ENCODE data around the gene TDRD12.

TDRD12 gene

GRCh38 chr19:32808236-32808635 lies 88.7 kb downstream of the TDRD12 start:
- no peak for DNase-seq (ENCODE audit: low read depth in 3 of 3)

- DNase-seq (ENCODE audit: low read depth in 3 of 3): no peak
Observed at GRCh38 chr19:32809254-32809653, 89.7 kb downstream of the TDRD12 start.

- no peak for DNase-seq (ENCODE audit: low read depth in 3 of 3)
Observed at GRCh38 chr19:32809754-32810153, 90.2 kb downstream of the TDRD12 start.

GRCh38 chr19:32810452-32810851 lies 90.9 kb downstream of the TDRD12 start:
- DNase-seq (ENCODE audit: low read depth in 3 of 3): no peak

- no peak for DNase-seq (ENCODE audit: low read depth in 3 of 3)
Observed at GRCh38 chr19:32811151-32811550, 91.6 kb downstream of the TDRD12 start.

GRCh38 chr19:32812036-32812435 lies 92.5 kb downstream of the TDRD12 start:
- no peak for DNase-seq (ENCODE audit: low read depth in 3 of 3)

GRCh38 chr19:32812571-32812970 lies 93.0 kb downstream of the TDRD12 start:
- no peak for DNase-seq (ENCODE audit: low read depth in 3 of 3)

GRCh38 chr19:32813862-32814425 lies 94.4 kb downstream of the TDRD12 start:
- no peak for DNase-seq (ENCODE audit: low read depth in 3 of 3)

- DNase-seq (ENCODE audit: low read depth in 3 of 3): no peak
Observed at GRCh38 chr19:32814624-32815023, 95.1 kb downstream of the TDRD12 start.

- DNase-seq (ENCODE audit: low read depth in 3 of 3): no peak
Observed at GRCh38 chr19:32816555-32817099, 97.1 kb downstream of the TDRD12 start.

- no peak for DNase-seq (ENCODE audit: low read depth in 3 of 3)
Observed at GRCh38 chr19:32817569-32818476, 98.3 kb downstream of the TDRD12 start.

- DNase-seq (ENCODE audit: low read depth in 3 of 3): no peak
Observed at GRCh38 chr19:32818536-32818935, 99.0 kb downstream of the TDRD12 start.

- DNase-seq (ENCODE audit: low read depth in 3 of 3): no peak
Observed at GRCh38 chr19:32819419-32820400, 100.1 kb downstream of the TDRD12 start.

GRCh38 chr19:32822916-32823746 lies 103.6 kb downstream of the TDRD12 start:
- no peak for DNase-seq (ENCODE audit: low read depth in 3 of 3)

GRCh38 chr19:32823747-32824102 lies 104.2 kb downstream of the TDRD12 start:
- no peak for DNase-seq (ENCODE audit: low read depth in 3 of 3)

- DNase-seq (ENCODE audit: low read depth in 3 of 3): no peak
Observed at GRCh38 chr19:32824191-32824751, 104.7 kb downstream of the TDRD12 start.

- no peak for DNase-seq (ENCODE audit: low read depth in 3 of 3)
Observed at GRCh38 chr19:32824916-32825608, 105.5 kb downstream of the TDRD12 start.

GRCh38 chr19:32828139-32828538 lies 108.6 kb downstream of the TDRD12 start:
- DNase-seq (ENCODE audit: low read depth in 3 of 3): no peak

GRCh38 chr19:32828643-32829344 lies 109.2 kb downstream of the TDRD12 start:
- no peak for DNase-seq (ENCODE audit: low read depth in 3 of 3)
